IMR-90 (cell line): ENCODE results near the gene LHPP. TPM values are rescaled to one million over a fixed set of nuclear protein-coding genes. Genes with fewer than 3 reads are reported as not detected.

Experiments
- ATAC-seq: fragments of 200-7000 bp; cut with Tn5 transposase; 2 replicates; pipeline ENCODE4 v1.9.1; 2020; ENCODE audit warnings: low read depth, mild to moderate bottlenecking, moderate library complexity
- BruUV-seq: library from RNA; stranded (reverse); fragments of 400-500 nt; replicated peaks from 2 replicates; lab custom pipeline; 2021; lab: Mats Ljungman, UMichigan
- CTCF ChIA-PET: fragments of 300-600 bp; formaldehyde crosslinking; extraction: SDS; loops from one replicate; lab custom pipeline; 2021; ENCODE audit warnings: antibody characterized with exemption; lab: Yijun Ruan, JAX
- POLR2A ChIA-PET: fragments of 300-600 bp; sonication (Branson Sonifier 250); formaldehyde crosslinking; loops from one replicate; lab custom pipeline; 2022; ENCODE audit warnings: antibody characterized with exemption; ENCODE audit not compliant: unreplicated experiment; lab: Charles Lee
- DNase-seq: peaks from one replicate; pipeline ENCODE4 v3.0.0; 2013
- H2AFZ ChIP-seq: replicated peaks from 2 replicates; pipeline ENCODE3; 2013; ENCODE audit warnings: low read length, mild to moderate bottlenecking; ENCODE audit not compliant: poor library complexity
- H2AK5ac ChIP-seq: 2 replicates; pipeline ENCODE4 v1.6.1; 2013; ENCODE audit warnings: low read depth, low read length, inconsistent platforms
- H2AK9ac ChIP-seq: replicated peaks from 2 replicates; pipeline ENCODE3; 2013; ENCODE audit warnings: mild to moderate bottlenecking, low read depth, low read length, moderate library complexity; ENCODE audit not compliant: poor library complexity
- H2BK120ac ChIP-seq: 2 replicates; pipeline ENCODE4 v1.6.1; 2013; ENCODE audit warnings: low read depth, low read length, inconsistent platforms
- H2BK15ac ChIP-seq: 3 replicates; pipeline ENCODE4 v1.6.1; 2013; ENCODE audit warnings: low read depth, low read length, inconsistent platforms
- H2BK20ac ChIP-seq: 2 replicates; pipeline ENCODE4 v1.6.1; 2013; ENCODE audit warnings: low read depth, mild to moderate bottlenecking, inconsistent platforms, low read length, moderate library complexity
- H2BK5ac ChIP-seq: 2 replicates; pipeline ENCODE4 v1.6.1; 2013; ENCODE audit warnings: mild to moderate bottlenecking, low read depth, low read length, inconsistent platforms; ENCODE audit not compliant: poor library complexity, severe bottlenecking
- H3K14ac ChIP-seq: replicated peaks from 2 replicates; pipeline ENCODE4 v1.6.1; 2013; ENCODE audit warnings: low read depth, low read length, inconsistent platforms
- H3K18ac ChIP-seq: 2 replicates; pipeline ENCODE4 v1.6.1; 2013; ENCODE audit warnings: low read depth, low read length, control low read depth
- H3K23ac ChIP-seq: 2 replicates; pipeline ENCODE4 v1.6.1; 2013; ENCODE audit warnings: low read depth, low read length, inconsistent platforms
- H3K27ac ChIP-seq: 2 replicates; pipeline ENCODE4 v1.5.1; 2013; ENCODE audit warnings: mild to moderate bottlenecking, control low read depth, low read length; ENCODE audit not compliant: insufficient read depth
- H3K27me3 ChIP-seq: 2 replicates; pipeline ENCODE4 v1.6.1; 2013; ENCODE audit warnings: low read length; ENCODE audit not compliant: control insufficient read depth, insufficient read depth
- H3K36me3 ChIP-seq: 2 replicates; pipeline ENCODE4 v1.6.1; 2013; ENCODE audit warnings: low read length, mixed read lengths; ENCODE audit not compliant: control insufficient read depth, insufficient read depth
- H3K4ac ChIP-seq: 2 replicates; pipeline ENCODE4 v1.6.1; 2013; ENCODE audit warnings: low read depth, low read length, inconsistent platforms
- H3K4me1 ChIP-seq: 2 replicates; pipeline ENCODE4 v1.6.1; 2013; ENCODE audit warnings: low read length, mixed read lengths; ENCODE audit not compliant: control insufficient read depth, insufficient read depth
- H3K4me2 ChIP-seq: 2 replicates; pipeline ENCODE4 v1.6.1; 2013; ENCODE audit warnings: low read depth, mild to moderate bottlenecking, control low read depth, low read length, moderate library complexity
- H3K4me3 ChIP-seq: 2 replicates; pipeline ENCODE4 v1.5.1; 2013; ENCODE audit warnings: low read depth, mild to moderate bottlenecking, control low read depth, low read length, moderate library complexity; ENCODE audit not compliant: insufficient read depth
- H3K56ac ChIP-seq: 2 replicates; pipeline ENCODE4 v1.6.1; 2013; ENCODE audit warnings: low read length, inconsistent platforms; ENCODE audit not compliant: insufficient read depth; ENCODE audit errors: extremely low read depth
- H3K79me1 ChIP-seq, 2 experiments: 2 replicates each; pipeline ENCODE4 v1.6.1; 2013; ENCODE audit warnings: low read length in 2 of 2, inconsistent platforms in 1 of 2, low read depth in 1 of 2
- H3K9ac ChIP-seq: 2 replicates; pipeline ENCODE4 v1.6.1; 2013; ENCODE audit warnings: low read depth, low read length, control low read depth
- H3K9me1 ChIP-seq: 2 replicates; pipeline ENCODE4 v1.6.1; 2013; ENCODE audit warnings: low read length, inconsistent platforms; ENCODE audit not compliant: insufficient read depth
- H3K9me3 ChIP-seq: 2 replicates; pipeline ENCODE4 v1.6.1; 2013; ENCODE audit warnings: low read length; ENCODE audit not compliant: control insufficient read depth, insufficient read depth
- H4K20me1 ChIP-seq: 2 replicates; pipeline ENCODE4 v1.6.1; 2013; ENCODE audit warnings: low read length, inconsistent platforms; ENCODE audit not compliant: insufficient read depth
- H4K5ac ChIP-seq: 2 replicates; pipeline ENCODE4 v1.6.1; 2013; ENCODE audit warnings: mild to moderate bottlenecking, low read depth, low read length, control low read depth
- H4K8ac ChIP-seq, 2 experiments: 2 replicates each; pipeline ENCODE4 v1.6.1; 2013; ENCODE audit warnings: low read depth in 2 of 2, low read length in 2 of 2, control low read depth in 1 of 2, inconsistent platforms in 1 of 2
- H4K91ac ChIP-seq: 2 replicates; pipeline ENCODE4 v1.6.1; 2013; ENCODE audit warnings: low read depth, low read length, inconsistent platforms; ENCODE audit not compliant: insufficient read depth
- BHLHE40 ChIP-seq: fragments of 150-350 bp; IDR thresholded peaks from 2 replicates; pipeline ENCODE4 v1.6.1; 2016; ENCODE audit warnings: mild to moderate bottlenecking, low read depth, low read length
- CEBPB ChIP-seq: IDR thresholded peaks from 2 replicates; pipeline ENCODE4 v1.6.1; 2012; ENCODE audit warnings: low read depth, low read length, improper control_type of control experiment
- CHD1 ChIP-seq: IDR thresholded peaks from 2 replicates; pipeline ENCODE4 v1.6.1; 2012; ENCODE audit warnings: low read depth, low read length, improper control_type of control experiment
- ELK1 ChIP-seq: fragments of 150-350 bp; IDR thresholded peaks from 2 replicates; pipeline ENCODE4 v1.6.1; 2016; ENCODE audit warnings: low read depth, mild to moderate bottlenecking, low read length, moderate library complexity, borderline replicate concordance
- FOS ChIP-seq: fragments of 150-350 bp; IDR thresholded peaks from 2 replicates; pipeline ENCODE4 v1.6.1; 2016; ENCODE audit warnings: low read depth, low read length
- MAFK ChIP-seq: IDR thresholded peaks from 2 replicates; pipeline ENCODE4 v1.6.1; 2012; ENCODE audit warnings: low read depth, low read length, improper control_type of control experiment
- MAZ ChIP-seq: IDR thresholded peaks from 2 replicates; pipeline ENCODE4 v1.6.1; 2012; ENCODE audit warnings: low read depth, mild to moderate bottlenecking, low read length, improper control_type of control experiment, moderate library complexity, borderline replicate concordance
- MXI1 ChIP-seq: IDR thresholded peaks from 2 replicates; pipeline ENCODE4 v1.6.1; 2012; ENCODE audit warnings: low read depth, mild to moderate bottlenecking, low read length, moderate library complexity, borderline replicate concordance
- NFE2L2 ChIP-seq: fragments of 150-350 bp; IDR thresholded peaks from 2 replicates; pipeline ENCODE4 v1.6.1; 2016; ENCODE audit warnings: low read depth, mild to moderate bottlenecking, low read length
- POLR2A ChIP-seq: IDR thresholded peaks from 2 replicates; pipeline ENCODE4 v1.6.1; 2012; ENCODE audit warnings: mild to moderate bottlenecking, low read depth, low read length
- RAD21 ChIP-seq: IDR thresholded peaks from 2 replicates; pipeline ENCODE4 v1.6.1; 2012; ENCODE audit warnings: low read length, improper control_type of control experiment
- RCOR1 ChIP-seq: IDR thresholded peaks from 2 replicates; pipeline ENCODE4 v1.6.1; 2012; ENCODE audit warnings: mild to moderate bottlenecking, low read length, improper control_type of control experiment; ENCODE audit not compliant: insufficient replicate concordance
- RFX5 ChIP-seq: IDR thresholded peaks from 2 replicates; pipeline ENCODE4 v1.8.0; 2012; ENCODE audit warnings: low read depth, mild to moderate bottlenecking, low read length, moderate library complexity
- SMC3 ChIP-seq: fragments of 150-350 bp; IDR thresholded peaks from 2 replicates; pipeline ENCODE4 v1.6.1; 2016; ENCODE audit warnings: low read depth, mild to moderate bottlenecking, antibody characterized with exemption, low read length, moderate library complexity
- WGBS, 2 experiments: methylation state at CpG; one replicate each; pipeline versions ENCODE4 v1.1.5 to v1.1.7; 2013; ENCODE audit warnings: missing lambda C conversion rate in 2 of 2; ENCODE audit not compliant: insufficient read length in 1 of 2; ENCODE audit errors: extremely low coverage in 2 of 2; 5-methylcytosine and 5-hydroxymethylcytosine counted together
- dilution Hi-C: fragments of 300-500 bp; cut with HindIII; formaldehyde crosslinking; loops from one replicate; pipeline ENCODE4 v1.14.3; 2018; ENCODE audit warnings: low sequenced_read_pairs; ENCODE audit not compliant: unreplicated experiment
- in situ Hi-C: fragments of 300-500 bp; cut with MboI; formaldehyde crosslinking; loops from 3 replicates; pipeline ENCODE4 v1.14.3; 2019; ENCODE audit warnings: low sequenced_read_pairs, inconsistent platforms, mixed read lengths
- intact Hi-C: fragments of 100-400 bp; cut with micrococcal nuclease; formaldehyde crosslinking; loops from 2 replicates; pipeline ENCODE4 v1.10.0; 2022
- polyA plus RNA-seq, 3 experiments: library from polyadenylated mRNA; depleted of rRNA; stranded (reverse); fragments of >200 nt; gene quantifications; 2 replicates each; pipeline ENCODE4 v1.2.3, GENCODE V29; 2012; ENCODE audit warnings: low replicate concordance in 1 of 3
- total RNA-seq: library from RNA; depleted of rRNA; stranded (reverse); fragments of >200 nt; gene quantifications from 2 replicates; pipeline ENCODE4 v1.2.3, GENCODE V29; 2012
- TF ChIP-seq, protein P1 (sequence below): fragments of 150-350 bp; IDR thresholded peaks from 2 replicates; pipeline ENCODE4 v1.6.1; 2017; ENCODE audit warnings: mild to moderate bottlenecking, antibody characterized with exemption, low read length, low read depth
- TF ChIP-seq, protein P2 (sequence below): conservative IDR thresholded peaks from 2 replicates; pipeline ENCODE4 v1.5.1; 2012; ENCODE audit warnings: mild to moderate bottlenecking, low read depth, low read length, improper control_type of control experiment

LHPP gene
- total and polyA plus RNA-seq, 2 of the 4 experiments (the other 2 are of a cell fraction), result 2.7 to 8.3 TPM

DNA sequence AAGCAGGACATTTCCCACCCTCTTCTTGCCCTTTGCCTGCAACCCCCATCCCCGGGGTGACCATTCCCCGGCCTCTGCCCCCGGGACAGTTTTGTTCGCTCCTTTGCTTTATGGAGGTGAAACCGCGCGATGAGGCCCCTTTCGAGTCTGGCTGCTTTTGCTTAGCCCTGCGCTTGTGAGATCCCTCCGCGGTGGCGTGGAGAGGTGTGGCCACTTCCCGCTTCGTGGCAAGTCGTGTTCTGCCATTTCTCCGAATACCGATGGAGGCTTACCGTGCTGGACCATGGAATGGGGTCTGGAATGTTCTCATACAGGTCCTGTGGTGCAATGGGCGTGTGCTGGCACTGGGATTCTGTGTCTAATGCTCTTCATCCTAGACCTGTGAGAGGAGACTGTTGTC lies 106.7 kb downstream of the LHPP start:
- POLR2A ChIA-PET, result no interaction called here
- BruUV-seq, result no TSS peak
- Histone ChIP-seq H3K56ac (no peak overlapping the region), H2BK15ac (no peak overlapping the region), H3K18ac (no peak overlapping the region), H3K9me1 (no peaks in the 10 kb centered on the region), H2BK120ac (no peak overlapping the region), H3K9me3 (no peaks in the 10 kb centered on the region), H3K27ac (no peak overlapping the region), H3K23ac (no peak overlapping the region), H2BK5ac (no peak overlapping the region), H4K5ac (no peak overlapping the region), H4K8ac (no peak overlapping the region), H3K4me1 (no peaks in the 10 kb centered on the region), H4K91ac (no peak overlapping the region), H3K4ac (no peak overlapping the region), H3K36me3 (no peaks in the 10 kb centered on the region), H2BK20ac (no peak overlapping the region), H3K14ac (no peak overlapping the region), H3K27me3 (peaks cover 25% of the 10 kb centered on the region), H4K20me1 (0 out of 2 replicates have a peak, but pooled peaks cover 3% of the 10 kb centered on the region), H2AK9ac (no peak overlapping the region), H3K4me2 (no peak overlapping the region), H2AFZ (no peak overlapping the region), H3K4me3 (no peak overlapping the region), H2AK5ac (no peak overlapping the region), H3K9ac (no peak overlapping the region), H3K79me1 (no peaks in the 10 kb centered on the region)
- 92% methylated on average over 17 of the region's 19 CpGs; no CpG with 5 or more reads in 1 of the 2 experiments for WGBS, 2 experiments
- in situ Hi-C loops, result no loop called here
- ATAC-seq (no peak), DNase-seq (no peak)
- no peak for TF ChIP-seq MAZ
- no peak for TF ChIP-seq POLR2A
- no peak for TF ChIP-seq RAD21
- no peak for TF ChIP-seq MAFK
- TF ChIP-seq BHLHE40, result no peak
- no peak for TF ChIP-seq CHD1
- TF ChIP-seq RCOR1, result no peak
- no peak for TF ChIP-seq NFE2L2
- TF ChIP-seq, protein P1, sequence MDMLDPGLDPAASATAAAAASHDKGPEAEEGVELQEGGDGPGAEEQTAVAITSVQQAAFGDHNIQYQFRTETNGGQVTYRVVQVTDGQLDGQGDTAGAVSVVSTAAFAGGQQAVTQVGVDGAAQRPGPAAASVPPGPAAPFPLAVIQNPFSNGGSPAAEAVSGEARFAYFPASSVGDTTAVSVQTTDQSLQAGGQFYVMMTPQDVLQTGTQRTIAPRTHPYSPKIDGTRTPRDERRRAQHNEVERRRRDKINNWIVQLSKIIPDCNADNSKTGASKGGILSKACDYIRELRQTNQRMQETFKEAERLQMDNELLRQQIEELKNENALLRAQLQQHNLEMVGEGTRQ, result no peak
- TF ChIP-seq, protein P2, sequence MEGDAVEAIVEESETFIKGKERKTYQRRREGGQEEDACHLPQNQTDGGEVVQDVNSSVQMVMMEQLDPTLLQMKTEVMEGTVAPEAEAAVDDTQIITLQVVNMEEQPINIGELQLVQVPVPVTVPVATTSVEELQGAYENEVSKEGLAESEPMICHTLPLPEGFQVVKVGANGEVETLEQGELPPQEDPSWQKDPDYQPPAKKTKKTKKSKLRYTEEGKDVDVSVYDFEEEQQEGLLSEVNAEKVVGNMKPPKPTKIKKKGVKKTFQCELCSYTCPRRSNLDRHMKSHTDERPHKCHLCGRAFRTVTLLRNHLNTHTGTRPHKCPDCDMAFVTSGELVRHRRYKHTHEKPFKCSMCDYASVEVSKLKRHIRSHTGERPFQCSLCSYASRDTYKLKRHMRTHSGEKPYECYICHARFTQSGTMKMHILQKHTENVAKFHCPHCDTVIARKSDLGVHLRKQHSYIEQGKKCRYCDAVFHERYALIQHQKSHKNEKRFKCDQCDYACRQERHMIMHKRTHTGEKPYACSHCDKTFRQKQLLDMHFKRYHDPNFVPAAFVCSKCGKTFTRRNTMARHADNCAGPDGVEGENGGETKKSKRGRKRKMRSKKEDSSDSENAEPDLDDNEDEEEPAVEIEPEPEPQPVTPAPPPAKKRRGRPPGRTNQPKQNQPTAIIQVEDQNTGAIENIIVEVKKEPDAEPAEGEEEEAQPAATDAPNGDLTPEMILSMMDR, result no peak
- no peak for TF ChIP-seq MXI1
- no peak for TF ChIP-seq SMC3
- no peak for TF ChIP-seq FOS
- TF ChIP-seq CEBPB, result no peak
- TF ChIP-seq RFX5, result no peak
- TF ChIP-seq ELK1, result no peak
- intact Hi-C loops, result no loop called here
- CTCF ChIA-PET, result no interaction called here
- dilution Hi-C loops, result no loop called here
